ENCODE measurements around the gene RPL37A.
A peak's percentile ranks its signal among the peaks of the same experiment; 100 is the strongest.

RPL37A gene

DNA sequence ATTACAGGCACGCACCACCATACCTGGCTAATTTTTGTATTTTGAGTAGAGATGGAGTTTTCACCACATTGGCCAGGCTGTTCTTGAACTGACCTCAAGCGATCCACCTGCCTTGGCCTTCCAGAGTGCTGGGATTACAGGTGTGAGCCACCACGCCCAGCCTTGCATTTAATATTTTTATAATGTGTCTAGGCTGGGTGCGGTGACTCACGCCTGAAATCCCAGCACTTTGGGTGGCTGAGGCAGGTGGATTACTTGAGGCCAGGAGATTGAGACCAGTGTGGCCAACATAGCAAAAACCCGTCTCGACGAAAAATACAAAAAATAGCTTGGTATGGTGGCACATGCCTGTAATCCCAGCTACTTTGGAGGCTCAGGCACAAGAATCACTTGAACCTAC, 3.2 kb downstream of the RPL37A start:
- peaks cover 78% of the 10 kb centered on the region for H3K36me3 ChIP-seq (ENCODE audit: insufficient read depth, low read length)
- peaks cover 56% of the 10 kb centered on the region for H3K79me2 ChIP-seq (ENCODE audit: insufficient read depth, low read length)
- no peak overlapping the region for H3K27ac ChIP-seq (ENCODE audit: low read length)
- ATAC-seq (ENCODE audit: insufficient read depth, low read depth) (no peak), DNase-seq (no peak)
- H3K4me2 ChIP-seq (ENCODE audit: insufficient read depth, low read length), result peak overlapping the region; percentile 77
- H4K20me1 ChIP-seq (ENCODE audit: insufficient read depth, low read length), result peaks cover 54% of the 10 kb centered on the region
- peaks cover 36% of the 10 kb centered on the region for H3K4me1 ChIP-seq (ENCODE audit: insufficient read depth, low read length)
- H3K9ac ChIP-seq (ENCODE audit: low read depth, low read length), result no peak overlapping the region
- H3K4me3 ChIP-seq (ENCODE audit: low read depth in 1 of 2, low read length in 2 of 2), result no peak overlapping the region
- TF ChIP-seq EZH2 (IDR thresholded peaks at IDR 0.05; ENCODE audit: borderline replicate concordance, low read depth, low read length, severe bottlenecking), result no peak
- TF ChIP-seq, protein P1, sequence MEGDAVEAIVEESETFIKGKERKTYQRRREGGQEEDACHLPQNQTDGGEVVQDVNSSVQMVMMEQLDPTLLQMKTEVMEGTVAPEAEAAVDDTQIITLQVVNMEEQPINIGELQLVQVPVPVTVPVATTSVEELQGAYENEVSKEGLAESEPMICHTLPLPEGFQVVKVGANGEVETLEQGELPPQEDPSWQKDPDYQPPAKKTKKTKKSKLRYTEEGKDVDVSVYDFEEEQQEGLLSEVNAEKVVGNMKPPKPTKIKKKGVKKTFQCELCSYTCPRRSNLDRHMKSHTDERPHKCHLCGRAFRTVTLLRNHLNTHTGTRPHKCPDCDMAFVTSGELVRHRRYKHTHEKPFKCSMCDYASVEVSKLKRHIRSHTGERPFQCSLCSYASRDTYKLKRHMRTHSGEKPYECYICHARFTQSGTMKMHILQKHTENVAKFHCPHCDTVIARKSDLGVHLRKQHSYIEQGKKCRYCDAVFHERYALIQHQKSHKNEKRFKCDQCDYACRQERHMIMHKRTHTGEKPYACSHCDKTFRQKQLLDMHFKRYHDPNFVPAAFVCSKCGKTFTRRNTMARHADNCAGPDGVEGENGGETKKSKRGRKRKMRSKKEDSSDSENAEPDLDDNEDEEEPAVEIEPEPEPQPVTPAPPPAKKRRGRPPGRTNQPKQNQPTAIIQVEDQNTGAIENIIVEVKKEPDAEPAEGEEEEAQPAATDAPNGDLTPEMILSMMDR (IDR thresholded peaks at IDR 0.05; ENCODE audit: borderline replicate concordance, extremely low read depth, low read length, poor library complexity, severe bottlenecking), result no peak
- H3K27me3 ChIP-seq (ENCODE audit: insufficient read depth, low read length, poor library complexity), result no peaks in the 10 kb centered on the region
- H3K9me3 ChIP-seq (ENCODE audit: insufficient read depth, low read length, severe bottlenecking), result no peaks in the 10 kb centered on the region
- no peak overlapping the region for H2AFZ ChIP-seq (ENCODE audit: low read depth, low read length)

DNA sequence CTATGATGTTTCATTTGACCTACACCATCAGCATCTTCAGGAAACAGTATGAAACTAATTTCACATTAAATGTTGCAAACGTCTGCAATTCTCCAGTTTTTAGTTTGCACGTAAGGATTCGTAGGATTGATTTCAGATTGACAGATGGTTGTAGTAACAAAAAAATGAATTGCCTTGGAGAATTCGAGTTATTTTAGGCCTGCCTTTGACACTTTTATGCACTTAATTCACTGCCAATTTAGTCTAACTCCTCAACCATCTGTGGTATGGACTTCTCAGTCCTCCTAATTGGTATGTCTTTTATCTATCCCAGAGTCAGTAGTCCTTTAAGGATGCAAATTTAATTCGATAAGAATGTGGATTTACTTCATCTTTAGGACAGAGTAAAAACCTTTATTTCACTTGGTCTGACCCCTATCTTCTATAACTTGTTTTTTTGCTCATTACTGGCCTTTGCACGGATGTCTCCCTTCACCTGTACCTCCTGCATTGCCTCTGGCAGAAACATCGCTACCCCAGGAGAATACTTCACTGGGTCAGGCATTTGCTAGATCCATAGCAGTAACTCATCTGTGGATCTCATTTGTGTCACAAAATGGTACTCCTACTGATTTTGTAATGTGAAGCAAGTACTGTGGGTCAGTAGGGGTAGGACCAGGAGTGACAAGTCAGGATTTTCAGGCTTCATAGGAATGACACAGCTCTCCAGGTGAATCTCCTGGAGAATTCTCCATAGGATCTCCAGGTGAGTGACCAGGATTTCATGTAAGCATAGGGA, 3.9 kb downstream of the RPL37A start:
- Histone ChIP-seq H3K36me3 (ENCODE audit: insufficient read depth, low read length) (peaks cover 83% of the 10 kb centered on the region), H3K4me1 (ENCODE audit: insufficient read depth, low read length) (peaks cover 30% of the 10 kb centered on the region)

DNA sequence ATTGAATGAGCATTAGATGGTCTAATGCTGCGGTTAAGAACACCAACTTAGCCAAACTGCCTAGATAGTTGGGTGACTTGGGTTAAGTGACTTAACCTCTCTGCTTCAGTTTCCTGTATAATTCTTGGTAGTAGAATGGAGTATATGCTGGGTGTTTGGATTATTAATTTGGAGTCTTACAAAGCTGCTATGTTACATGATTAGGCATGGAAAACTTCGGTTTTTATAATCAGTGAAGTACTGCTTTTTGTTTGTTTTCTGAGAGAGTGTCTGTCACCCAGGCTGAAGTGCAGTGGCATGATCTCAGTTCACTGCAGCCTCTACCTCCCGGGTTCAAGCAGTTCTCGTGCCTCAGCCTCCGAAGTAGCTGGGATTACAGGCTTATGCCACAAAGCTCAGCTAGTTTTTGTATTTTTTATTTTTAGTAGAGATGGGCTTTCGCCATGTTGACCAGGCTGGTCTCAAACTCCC, 4.5 kb downstream of the RPL37A start:
- Histone ChIP-seq H3K4me3 (ENCODE audit: low read depth in 1 of 2, low read length in 2 of 2) (no peak overlapping the region), H3K9ac (ENCODE audit: low read depth, low read length) (no peak overlapping the region), H3K9me3 (ENCODE audit: insufficient read depth, low read length, severe bottlenecking) (no peaks in the 10 kb centered on the region), H3K27me3 (ENCODE audit: insufficient read depth, low read length, poor library complexity) (no peaks in the 10 kb centered on the region), H4K20me1 (ENCODE audit: insufficient read depth, low read length) (peaks cover 54% of the 10 kb centered on the region), H3K27ac (ENCODE audit: low read length) (no peak overlapping the region), H3K4me2 (ENCODE audit: insufficient read depth, low read length) (no peak overlapping the region), H2AFZ (ENCODE audit: low read depth, low read length) (no peak overlapping the region), H3K4me1 (ENCODE audit: insufficient read depth, low read length) (peaks cover 25% of the 10 kb centered on the region), H3K79me2 (ENCODE audit: insufficient read depth, low read length) (peaks cover 46% of the 10 kb centered on the region), H3K36me3 (ENCODE audit: insufficient read depth, low read length) (peaks cover 83% of the 10 kb centered on the region)
- DNase-seq (no peak), ATAC-seq (ENCODE audit: insufficient read depth, low read depth) (no peak)
- TF ChIP-seq, protein P1 (IDR thresholded peaks at IDR 0.05; ENCODE audit: borderline replicate concordance, extremely low read depth, low read length, poor library complexity, severe bottlenecking), result no peak
- no peak for TF ChIP-seq EZH2 (IDR thresholded peaks at IDR 0.05; ENCODE audit: borderline replicate concordance, low read depth, low read length, severe bottlenecking)

More for the DNA sequence above, 3.9 kb downstream of the RPL37A start:
- no peak for TF ChIP-seq EZH2 (IDR thresholded peaks at IDR 0.05; ENCODE audit: borderline replicate concordance, low read depth, low read length, severe bottlenecking)
- TF ChIP-seq, protein P1 (IDR thresholded peaks at IDR 0.05; ENCODE audit: borderline replicate concordance, extremely low read depth, low read length, poor library complexity, severe bottlenecking), result no peak
- Histone ChIP-seq H3K4me2 (ENCODE audit: insufficient read depth, low read length) (0 out of 2 replicates have a peak overlapping the region, but pooled peaks have one; percentile 6), H3K4me3 (ENCODE audit: low read depth in 1 of 2, low read length in 2 of 2) (no peak overlapping the region), H2AFZ (ENCODE audit: low read depth, low read length) (no peak overlapping the region), H3K9ac (ENCODE audit: low read depth, low read length) (no peak overlapping the region), H4K20me1 (ENCODE audit: insufficient read depth, low read length) (peaks cover 54% of the 10 kb centered on the region), H3K27me3 (ENCODE audit: insufficient read depth, low read length, poor library complexity) (no peaks in the 10 kb centered on the region), H3K9me3 (ENCODE audit: insufficient read depth, low read length, severe bottlenecking) (no peaks in the 10 kb centered on the region), H3K27ac (ENCODE audit: low read length) (no peak overlapping the region), H3K79me2 (ENCODE audit: insufficient read depth, low read length) (peaks cover 52% of the 10 kb centered on the region)
- DNase-seq (no peak), ATAC-seq (ENCODE audit: insufficient read depth, low read depth) (no peak)
